SK-N-SH (cell line): ENCODE results near the gene RBBP7.

Experiments
- GABPA ChIP-seq: IDR thresholded peaks from 2 replicates; pipeline ENCODE4 v1.4.0; 2012; ENCODE audit warnings: low read depth, mild to moderate bottlenecking
- TAF1 ChIP-seq: IDR thresholded peaks from 2 replicates; pipeline ENCODE4 v1.6.1; 2012; ENCODE audit warnings: low read depth, mild to moderate bottlenecking, low read length, moderate library complexity, borderline replicate concordance
- TF ChIP-seq, protein P1 (sequence below): fragments of 200-600 bp; sonication (generic); IDR thresholded peaks from 2 replicates; pipeline ENCODE4 v1.6.1; 2017; ENCODE audit warnings: antibody characterized with exemption, mild to moderate bottlenecking, moderate library complexity

DNA sequence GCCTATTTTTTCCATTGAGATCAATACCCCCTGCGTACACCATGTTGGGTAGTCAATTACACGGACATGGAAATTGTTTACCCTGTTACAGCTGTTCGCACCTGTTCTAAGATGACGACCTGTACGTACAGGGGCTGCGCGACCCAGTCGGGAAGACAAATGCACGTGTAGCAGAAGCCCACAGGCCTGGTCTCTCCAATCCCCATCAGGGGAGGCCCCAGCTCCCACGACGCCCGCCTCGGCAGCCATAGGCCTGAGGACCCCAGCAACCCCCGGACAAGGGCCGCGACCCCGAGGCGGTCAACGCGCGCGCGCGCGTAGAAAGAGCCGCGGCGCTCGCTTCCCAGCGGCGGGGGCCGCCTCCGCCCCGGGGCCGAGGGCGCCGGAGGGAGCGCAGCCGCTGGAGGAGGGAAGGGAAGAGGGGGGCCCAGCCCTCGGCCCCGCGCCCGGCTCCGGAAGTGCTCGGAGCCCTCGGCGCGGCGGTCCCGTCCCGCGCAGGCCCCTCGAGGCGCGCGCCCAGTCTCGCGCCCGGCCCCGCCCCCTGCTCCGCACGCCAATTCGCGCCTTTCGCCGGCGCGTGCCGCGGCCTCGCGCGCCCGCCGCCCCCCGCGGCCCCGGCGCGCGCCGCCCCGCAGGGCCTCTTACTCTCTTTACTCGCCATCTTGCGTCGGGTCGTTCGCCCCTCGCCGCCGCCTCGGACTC lies 618 bp downstream of the RBBP7 start:
- TF ChIP-seq, protein P1, sequence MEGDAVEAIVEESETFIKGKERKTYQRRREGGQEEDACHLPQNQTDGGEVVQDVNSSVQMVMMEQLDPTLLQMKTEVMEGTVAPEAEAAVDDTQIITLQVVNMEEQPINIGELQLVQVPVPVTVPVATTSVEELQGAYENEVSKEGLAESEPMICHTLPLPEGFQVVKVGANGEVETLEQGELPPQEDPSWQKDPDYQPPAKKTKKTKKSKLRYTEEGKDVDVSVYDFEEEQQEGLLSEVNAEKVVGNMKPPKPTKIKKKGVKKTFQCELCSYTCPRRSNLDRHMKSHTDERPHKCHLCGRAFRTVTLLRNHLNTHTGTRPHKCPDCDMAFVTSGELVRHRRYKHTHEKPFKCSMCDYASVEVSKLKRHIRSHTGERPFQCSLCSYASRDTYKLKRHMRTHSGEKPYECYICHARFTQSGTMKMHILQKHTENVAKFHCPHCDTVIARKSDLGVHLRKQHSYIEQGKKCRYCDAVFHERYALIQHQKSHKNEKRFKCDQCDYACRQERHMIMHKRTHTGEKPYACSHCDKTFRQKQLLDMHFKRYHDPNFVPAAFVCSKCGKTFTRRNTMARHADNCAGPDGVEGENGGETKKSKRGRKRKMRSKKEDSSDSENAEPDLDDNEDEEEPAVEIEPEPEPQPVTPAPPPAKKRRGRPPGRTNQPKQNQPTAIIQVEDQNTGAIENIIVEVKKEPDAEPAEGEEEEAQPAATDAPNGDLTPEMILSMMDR = no peak
- TF ChIP-seq TAF1 (no peak), GABPA (no peak)
